HG03432 (cell line): Measurements from ENCODE around the gene ADAR.
"Not testable (repeated sequence)": the region's sequence is repeated elsewhere in the genome, so short reads cannot be mapped to it uniquely, and the experiment has no call there.

ENCODE experiments used
- ATAC-seq: cut with Tn5 transposase; IDR thresholded peaks from one replicate; pipeline ENCODE4 v1.9.1; 2021; ENCODE audit warnings: mild to moderate bottlenecking, moderate library complexity; ENCODE audit not compliant: unreplicated experiment

The ADAR gene, protein sequence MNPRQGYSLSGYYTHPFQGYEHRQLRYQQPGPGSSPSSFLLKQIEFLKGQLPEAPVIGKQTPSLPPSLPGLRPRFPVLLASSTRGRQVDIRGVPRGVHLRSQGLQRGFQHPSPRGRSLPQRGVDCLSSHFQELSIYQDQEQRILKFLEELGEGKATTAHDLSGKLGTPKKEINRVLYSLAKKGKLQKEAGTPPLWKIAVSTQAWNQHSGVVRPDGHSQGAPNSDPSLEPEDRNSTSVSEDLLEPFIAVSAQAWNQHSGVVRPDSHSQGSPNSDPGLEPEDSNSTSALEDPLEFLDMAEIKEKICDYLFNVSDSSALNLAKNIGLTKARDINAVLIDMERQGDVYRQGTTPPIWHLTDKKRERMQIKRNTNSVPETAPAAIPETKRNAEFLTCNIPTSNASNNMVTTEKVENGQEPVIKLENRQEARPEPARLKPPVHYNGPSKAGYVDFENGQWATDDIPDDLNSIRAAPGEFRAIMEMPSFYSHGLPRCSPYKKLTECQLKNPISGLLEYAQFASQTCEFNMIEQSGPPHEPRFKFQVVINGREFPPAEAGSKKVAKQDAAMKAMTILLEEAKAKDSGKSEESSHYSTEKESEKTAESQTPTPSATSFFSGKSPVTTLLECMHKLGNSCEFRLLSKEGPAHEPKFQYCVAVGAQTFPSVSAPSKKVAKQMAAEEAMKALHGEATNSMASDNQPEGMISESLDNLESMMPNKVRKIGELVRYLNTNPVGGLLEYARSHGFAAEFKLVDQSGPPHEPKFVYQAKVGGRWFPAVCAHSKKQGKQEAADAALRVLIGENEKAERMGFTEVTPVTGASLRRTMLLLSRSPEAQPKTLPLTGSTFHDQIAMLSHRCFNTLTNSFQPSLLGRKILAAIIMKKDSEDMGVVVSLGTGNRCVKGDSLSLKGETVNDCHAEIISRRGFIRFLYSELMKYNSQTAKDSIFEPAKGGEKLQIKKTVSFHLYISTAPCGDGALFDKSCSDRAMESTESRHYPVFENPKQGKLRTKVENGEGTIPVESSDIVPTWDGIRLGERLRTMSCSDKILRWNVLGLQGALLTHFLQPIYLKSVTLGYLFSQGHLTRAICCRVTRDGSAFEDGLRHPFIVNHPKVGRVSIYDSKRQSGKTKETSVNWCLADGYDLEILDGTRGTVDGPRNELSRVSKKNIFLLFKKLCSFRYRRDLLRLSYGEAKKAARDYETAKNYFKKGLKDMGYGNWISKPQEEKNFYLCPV

DNA sequence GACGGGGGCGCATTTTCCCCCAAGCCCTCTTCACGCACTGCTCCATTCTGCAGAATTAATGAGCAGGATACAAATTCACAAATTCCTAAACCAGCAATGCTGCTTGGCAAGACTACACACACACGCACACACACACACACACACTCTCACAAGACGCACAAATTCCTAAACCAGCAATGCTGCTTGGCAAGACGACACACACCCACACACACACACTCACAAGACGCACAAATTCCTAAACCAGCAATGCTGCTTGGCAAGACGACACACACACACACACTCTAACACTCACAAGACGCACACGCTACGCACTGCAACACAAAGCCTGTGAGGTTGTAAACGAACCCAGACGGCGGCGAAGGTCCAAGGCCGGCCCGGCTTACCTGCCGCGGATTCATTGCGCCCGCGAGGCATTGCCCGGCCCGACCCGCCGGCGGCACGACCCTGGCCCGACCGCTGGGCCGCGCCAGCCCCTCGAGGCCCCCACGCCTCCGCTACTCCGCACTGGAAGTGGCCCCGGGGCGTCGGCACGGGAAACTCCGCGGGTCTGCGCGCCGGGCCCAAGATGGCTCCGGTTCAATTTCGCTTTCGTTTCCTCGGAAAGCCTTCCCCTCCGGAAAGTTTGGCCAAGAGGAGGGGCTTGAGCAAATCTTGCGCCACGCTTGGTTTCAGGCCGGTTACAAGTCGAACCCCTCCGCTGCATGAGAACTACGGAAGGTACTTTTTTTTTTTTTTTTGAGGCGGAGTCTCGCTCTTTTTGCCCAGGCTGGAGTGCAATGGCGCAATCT, at the start of gene ADAR:
Gene ADAR (minus strand): TSS at position 578 of the 788 bp plus-strand sequence. CDS start 180 bp downstream, at position 398.
- ATAC-seq = peak; percentile 69

DNA sequence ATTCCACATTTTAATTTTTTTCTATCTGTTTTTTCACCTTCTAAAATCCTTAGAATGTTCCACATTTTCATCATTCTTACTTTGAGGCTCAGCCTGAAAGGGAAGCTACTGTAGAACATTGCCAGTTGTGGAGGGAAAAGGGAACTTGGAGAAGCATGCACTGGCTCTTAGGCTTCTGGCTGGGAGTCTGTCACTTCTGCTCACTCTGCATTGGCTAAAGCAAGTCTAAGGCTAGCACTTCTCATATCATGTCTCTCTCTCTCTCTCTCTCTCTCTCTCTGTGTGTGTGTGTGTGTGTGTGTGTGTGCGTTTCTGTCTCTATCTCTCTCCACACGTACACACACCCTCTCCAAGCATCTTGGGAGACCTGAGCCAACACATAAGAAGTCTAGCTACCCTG, 49.6 kb upstream of the ADAR start:
- ATAC-seq = no peak

DNA sequence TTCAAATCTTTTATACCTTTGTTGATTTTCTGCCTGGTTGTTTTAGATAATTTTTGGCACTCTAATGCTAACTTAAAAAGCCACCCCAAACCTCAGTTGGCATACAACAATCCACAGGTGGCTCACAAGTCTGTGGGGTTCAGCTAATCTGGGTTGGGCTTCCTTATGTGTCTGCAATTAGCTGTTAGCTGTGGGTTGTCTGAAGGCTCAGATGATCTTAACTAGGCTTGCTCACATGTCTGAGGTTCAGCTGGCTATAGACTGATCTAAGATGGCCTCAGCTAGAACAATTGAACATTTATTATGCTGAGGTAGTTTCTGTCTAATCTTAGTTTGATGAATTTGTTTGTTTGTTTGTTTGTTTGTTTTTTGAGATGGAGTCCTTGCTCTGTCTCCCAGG, 44.9 kb upstream of the ADAR start:
- no peak for ATAC-seq

DNA sequence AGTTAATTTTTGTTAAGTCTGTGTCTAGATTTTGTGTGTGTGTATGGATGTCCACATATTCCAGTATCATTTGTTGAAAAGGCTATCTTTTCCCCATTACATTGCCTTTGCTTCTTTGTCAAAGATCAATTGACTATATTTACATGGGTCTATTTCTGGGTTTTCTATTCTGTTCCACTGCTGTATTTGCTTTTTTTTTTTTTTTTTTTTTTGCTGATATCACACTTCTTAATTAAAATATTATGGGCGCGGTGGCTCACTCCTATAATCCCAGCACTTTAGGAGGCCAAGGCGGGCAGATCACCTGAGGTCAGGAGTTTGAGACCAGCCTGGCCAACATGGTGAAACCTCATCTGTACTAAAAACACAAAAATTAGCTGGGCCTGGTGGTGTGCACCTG, 36.7 kb upstream of the ADAR start:
- ATAC-seq = not testable (repeated sequence)

DNA sequence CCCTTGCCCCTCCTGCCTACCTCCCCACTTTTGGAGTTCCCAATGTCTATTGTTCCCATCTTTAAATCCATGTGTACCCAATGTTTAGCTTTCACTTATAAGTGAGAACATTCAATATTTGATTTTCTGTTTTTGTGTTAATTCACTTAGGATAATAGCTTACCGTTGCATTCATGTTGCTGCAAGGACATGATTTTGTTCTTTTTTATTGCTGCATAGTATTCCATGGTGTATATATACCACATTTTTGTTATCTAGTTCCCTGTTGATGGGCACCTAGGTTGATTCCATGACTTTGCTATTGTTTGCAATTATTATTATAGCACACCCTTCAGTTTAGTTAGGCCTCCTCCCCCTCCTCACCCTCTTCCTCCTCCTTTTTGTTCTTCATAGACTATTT, 33.5 kb upstream of the ADAR start:
- no peak for ATAC-seq

DNA sequence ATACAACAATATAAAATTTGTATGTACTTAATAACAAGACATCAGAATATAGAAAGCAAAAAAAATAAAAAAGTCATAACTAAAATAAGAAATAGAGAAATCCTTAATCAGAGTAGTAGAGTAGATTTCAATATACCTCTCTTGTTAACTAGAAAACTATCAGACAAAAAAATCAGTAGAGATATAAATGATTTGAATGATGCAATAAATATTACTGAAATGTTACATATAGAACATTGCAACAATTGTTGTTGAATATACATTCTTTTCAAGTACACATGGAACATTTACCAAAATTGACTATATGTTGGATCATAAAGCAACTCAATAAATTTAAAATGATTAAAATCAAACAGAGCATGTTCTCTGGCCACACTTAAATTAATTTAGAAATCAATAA, 31.9 kb upstream of the ADAR start:
- no peak for ATAC-seq

DNA sequence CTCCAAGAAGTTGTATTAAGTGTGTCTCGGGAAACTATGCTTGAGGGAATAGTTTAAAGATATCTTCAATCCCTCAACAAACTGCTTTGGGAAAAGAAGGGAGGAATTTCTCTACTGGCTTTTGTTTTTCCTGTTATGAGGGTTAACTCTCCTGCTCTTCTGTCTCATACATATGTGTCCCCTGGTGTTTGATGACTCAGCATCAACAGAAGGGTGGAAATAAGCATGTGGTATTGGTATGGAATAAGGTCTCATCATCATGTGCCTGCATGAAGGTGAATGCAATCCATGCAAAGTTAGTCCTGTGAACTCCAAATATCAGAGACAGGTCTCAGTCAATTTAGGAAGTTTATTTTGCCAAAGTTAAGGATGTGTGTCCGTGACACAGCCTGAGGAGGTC, 27.2 kb upstream of the ADAR start:
- ATAC-seq = no peak

DNA sequence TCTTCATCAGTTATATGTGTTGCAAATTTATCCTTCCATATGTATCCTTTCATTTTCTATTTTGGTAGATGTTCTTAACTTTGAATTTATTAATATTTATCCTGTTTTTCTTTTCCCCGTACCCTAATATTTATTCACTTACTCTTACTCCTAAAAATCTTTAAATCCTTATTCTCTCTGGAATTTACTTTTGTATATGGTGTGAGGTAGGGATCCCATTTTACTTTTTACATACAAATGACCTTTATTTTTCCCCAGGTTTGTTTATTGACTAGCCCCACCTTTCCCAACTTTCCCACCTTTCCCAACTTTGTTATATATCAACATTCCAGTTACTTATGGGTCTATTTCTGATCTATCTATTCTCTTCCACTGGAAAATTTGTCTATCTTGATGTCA, 21.7 kb upstream of the ADAR start:
- no peak for ATAC-seq

DNA sequence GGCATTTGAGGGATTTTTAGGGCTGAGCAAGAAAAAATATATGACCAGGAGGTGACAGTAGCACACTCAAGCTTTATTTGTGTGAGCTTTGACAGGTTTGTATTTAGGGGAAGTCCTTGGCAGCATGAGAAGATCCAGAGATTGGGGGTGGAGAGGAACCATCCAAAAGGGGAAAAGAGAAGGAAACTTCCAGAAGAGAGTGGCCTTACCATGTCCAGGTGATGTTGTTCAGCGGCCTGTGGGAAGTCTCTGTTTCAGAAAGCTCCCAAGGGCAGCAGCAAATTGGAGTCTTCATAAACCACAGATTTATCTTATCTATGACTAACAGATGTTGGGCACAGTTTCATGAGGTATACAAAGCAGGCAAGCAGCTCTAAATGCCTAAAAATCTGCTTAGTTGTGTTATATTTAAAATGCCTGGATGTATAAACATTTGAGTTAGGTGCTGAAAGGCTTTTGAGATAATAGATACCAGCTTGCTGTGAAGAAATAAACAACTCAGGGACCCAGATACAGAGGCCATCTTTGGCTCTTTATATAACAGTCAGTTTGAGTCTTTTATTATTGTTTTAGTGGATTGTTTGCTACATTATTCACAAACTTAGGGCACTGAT, 21.2 kb upstream of the ADAR start:
- no peak for ATAC-seq

DNA sequence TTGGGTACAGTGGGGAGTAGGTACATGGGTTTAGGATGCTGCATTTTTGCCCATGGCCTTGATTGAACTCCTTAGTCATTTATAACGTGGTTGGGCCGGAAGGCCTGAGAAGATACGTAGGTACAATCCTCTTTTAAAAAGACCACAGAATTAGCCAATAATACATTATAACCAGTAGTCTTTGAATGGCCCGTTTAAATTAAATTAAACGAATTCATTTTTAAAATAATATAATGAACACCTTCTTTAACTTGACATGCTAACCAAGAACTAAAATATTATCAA, 20.1 kb upstream of the ADAR start:
- ATAC-seq = peak; percentile 11

DNA sequence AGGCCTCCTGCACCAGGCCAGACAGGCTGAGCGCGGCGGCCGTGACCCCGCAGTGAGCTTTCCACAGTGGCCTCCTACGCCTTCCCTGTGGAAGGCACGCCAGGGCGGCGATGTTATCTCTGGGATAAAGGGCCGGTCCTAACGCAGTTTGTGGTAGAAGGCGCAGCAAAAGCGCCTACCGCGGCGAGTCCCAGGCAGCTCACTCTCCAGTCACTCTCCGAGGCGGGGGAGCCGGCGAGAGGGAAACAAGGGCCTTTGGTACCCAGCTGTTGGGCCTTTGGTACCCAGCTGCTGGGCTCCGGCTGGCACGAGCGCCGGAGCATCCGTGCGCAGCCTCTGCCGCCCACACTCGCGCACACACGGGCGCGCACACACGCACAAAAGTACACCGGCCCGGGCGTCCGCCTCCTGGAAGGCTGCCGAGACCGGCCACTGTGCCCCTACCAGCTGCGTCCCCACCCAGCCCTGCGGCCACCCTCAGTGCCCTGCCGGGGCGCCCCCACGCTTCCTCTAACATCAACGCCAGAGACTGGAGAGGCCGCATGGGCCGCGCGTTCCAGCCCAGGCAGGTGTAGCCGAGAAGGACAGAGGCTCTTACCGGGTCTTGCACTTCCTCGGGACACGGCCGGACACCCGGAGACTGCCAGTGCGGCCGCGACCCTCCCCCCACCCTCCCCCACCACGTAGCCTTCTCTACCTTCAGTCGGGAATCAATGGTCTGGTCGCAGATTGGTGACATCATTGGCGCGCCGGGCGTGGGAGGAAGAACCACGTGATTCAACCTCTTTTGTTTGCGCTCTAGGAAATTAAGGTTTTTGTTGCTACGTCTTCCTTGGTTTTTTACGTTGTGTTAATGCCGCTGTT, 19.5 kb upstream of the ADAR start:
- ATAC-seq = peak; percentile 61

DNA sequence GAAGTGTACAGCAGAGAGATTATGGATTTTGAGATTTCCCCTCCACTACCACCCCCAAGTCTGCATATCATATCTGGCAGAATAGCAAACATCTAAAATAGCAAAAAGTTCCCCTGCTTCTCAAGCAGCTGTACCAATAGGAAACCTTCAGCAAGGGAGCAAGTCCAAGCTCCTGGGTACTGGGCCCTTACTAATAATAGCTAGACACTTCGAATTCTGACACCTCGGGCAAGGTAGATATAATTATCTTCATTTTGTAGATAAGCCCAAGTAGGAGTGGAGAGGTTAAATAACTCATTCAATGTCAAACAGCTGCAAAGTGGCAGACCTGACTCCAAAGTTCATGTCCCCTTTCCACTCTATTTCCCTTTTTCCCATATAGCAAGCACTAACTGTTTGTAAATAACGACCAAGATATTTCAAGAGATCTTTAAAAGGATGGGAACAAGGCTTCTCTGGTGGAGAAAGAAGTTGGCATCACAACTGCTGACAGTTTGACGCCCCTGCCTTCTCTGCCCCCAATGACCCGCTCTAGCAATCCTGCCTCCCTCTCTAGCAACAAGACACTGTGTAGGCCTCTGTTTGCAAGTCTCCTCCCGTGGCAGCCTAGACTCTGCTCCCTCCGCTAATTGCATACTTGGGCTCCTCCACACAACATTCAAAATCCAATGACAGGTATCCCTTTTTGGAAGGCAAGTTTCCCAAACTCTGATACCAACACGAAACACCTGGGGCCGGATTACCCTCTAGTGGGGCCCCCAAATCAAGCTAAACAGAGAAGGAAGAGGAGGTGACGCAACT, 18.7 kb upstream of the ADAR start:
- peak; percentile 10 for ATAC-seq

DNA sequence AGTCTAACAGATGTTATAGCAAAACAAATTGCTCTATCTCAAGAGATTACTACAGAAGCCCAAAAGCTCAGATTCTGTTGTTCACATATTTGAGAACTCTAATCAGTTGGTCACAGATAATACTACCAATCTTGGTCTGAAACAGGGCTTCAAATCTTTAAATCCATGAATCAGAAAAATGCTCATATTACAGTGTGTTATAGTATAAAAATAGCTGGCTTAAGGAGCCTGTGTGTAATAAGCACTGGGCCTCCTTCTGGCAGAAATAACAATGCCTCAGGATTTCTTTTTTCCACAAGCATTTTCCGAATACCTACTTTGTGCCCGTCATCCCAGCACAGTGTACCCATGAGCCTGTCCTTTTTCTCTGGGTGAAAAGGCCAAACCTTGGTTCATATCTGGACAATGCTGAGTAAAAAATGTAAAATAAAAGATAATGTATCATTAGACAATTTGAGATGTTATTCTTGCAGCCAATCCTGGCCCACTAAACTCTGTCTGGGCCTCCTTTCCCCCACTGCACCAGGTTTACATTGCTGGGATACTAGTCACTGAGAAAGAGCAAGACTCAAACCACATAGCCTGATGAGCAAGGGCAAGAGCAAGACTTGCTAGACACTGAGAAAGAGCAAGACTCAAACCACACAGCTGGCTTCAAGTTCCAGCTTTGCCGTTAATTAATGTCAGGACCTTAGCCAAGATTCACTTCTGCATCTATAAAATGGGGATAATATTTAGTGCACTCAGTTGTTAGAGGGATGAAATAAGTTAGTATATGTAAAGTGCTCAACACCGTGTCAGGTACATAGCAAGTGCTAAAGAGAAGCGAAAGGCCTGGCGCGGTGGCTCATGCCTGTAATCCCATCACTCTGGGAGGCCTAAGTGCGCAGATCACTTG, 17.0 kb upstream of the ADAR start:
- ATAC-seq = no peak

DNA sequence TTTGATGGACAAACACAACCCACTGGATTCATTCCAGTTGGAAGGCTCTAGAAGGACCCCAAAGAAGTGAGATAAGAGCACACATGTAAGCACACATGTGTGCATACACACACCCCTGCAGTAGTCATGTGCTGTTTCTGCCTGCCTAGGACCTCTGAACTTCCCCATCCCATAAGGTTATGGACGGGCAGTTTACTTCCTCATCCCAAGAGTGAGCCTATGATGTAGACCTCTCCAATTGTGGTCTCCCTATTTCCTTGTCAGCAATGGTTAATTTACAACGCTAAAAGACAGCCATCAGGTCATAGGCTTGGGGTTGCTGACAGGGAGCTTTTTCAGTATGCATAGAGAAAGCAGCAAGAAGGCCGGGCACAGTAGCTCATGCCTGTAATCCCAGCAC, 15.4 kb upstream of the ADAR start:
- ATAC-seq = no peak

DNA sequence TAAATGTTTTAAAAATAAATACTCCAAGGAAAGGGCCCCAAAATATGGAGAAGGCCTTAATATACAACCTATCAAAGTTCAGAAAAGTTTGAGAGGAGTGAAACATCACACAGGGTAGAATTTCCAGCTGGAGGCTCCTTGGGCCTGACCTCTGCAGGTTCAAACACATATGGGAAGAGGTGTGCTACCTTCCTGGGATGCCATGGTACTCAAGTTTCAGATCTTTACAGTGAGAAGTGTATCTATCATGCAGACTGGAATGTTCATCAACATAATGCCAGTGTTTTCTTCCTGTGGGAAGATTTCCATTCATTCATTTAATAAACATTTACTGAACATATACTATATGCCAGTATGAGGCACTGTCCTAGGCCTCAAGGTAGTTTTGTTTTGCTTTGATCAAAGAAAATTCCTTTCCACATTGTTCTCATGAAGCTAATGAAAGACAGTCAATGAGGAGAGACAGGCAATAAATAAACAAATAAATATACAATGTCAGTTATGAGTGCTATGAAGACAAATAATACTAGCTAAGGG, 14.6 kb upstream of the ADAR start:
- no peak for ATAC-seq

DNA sequence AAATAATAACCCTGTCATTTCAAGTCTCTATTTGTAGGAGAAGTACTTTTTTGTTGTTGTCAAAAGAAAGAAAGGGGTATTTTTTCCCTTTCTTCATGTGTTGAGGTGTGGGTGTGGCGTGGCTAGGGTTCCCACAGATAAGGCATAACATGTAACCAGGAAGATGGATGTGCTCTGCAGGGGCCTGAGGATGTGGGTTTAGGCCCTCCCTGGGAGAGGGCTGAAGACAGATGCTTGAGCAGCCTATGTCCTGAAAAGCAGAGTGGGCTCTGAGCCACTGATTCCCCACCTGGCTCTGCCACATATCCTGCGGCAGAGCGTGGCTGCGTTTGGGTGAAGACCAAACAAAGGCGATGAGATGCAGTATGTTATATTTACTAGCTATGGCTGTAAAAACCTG, 13.9 kb upstream of the ADAR start:
- ATAC-seq = no peak

DNA sequence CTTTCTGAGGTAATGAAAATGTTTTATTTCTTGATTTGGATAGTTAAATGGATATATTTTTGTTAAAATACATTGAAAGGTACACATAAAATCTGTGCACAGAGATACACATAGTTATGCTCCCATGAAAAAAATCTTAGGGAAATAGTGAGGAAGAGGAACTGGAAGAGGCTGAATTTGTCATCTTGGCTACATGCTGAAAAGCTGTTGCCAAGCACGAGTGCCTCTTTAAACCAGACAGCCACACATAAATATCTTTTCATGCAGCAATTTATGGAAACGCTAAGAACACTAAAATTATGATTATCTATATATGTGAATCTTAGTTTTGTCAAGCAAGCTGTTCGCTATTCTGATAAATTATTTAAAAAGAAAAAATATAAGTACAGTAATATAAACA, 12.8 kb upstream of the ADAR start:
- no peak for ATAC-seq
